Adrenal gland (tissue), 12 donors: ENCODE measurements around the gene POLR3E. TPM values are rescaled to one million over a fixed set of nuclear protein-coding genes. Genes with fewer than 3 reads are reported as not detected.
A peak's percentile ranks its signal among the peaks of the same experiment; 100 is the strongest.

Experiments used
- DNase-seq, 7 donors: peaks; one replicate each; pipeline ENCODE4 v3.0.0-alpha.2; 2019 to 2020
- H3K27ac ChIP-seq, 5 donors: fragments of 200-600 bp; sonication (generic) in 4 of 5; 1 replicate in 3 of 5; 2 replicates in 2 of 5; pipeline versions ENCODE4 v1.5.1 to v1.8.0; 2016 to 2020; ENCODE audit warnings: mild to moderate bottlenecking in 1 of 5
- H3K27me3 ChIP-seq: fragments of 200-600 bp; 2 replicates; pipeline ENCODE4 v1.8.0; 2021
- H3K36me3 ChIP-seq, 2 donors: fragments of 200-600 bp; replicated peaks in 1 of 2; 1 replicate in 1 of 2; 2 replicates in 1 of 2; pipeline versions ENCODE4 v1.5.1 to v1.8.0; 2018 to 2022
- H3K4me1 ChIP-seq, 2 donors: fragments of 200-600 bp; replicated peaks in 1 of 2; 1 replicate in 1 of 2; 2 replicates in 1 of 2; pipeline versions ENCODE4 v1.5.1 to v1.8.0; 2018 to 2021
- H3K4me3 ChIP-seq, 4 donors: fragments of 200-600 bp; sonication (generic) in 3 of 4; one replicate each; pipeline ENCODE4 v1.5.1; 2016 to 2018
- H3K9me3 ChIP-seq, 3 donors: fragments of 200-600 bp; sonication (generic) in 1 of 3; replicated peaks in 1 of 3; 1 replicate in 2 of 3; 2 replicates in 1 of 3; pipeline versions ENCODE4 v1.5.1 to v1.8.0; 2016 to 2021
- CTCF ChIP-seq, 6 experiments: fragments of 450-650 bp in 4 of 6; fragments of 200-600 bp in 2 of 6; sonication (generic) in 1 of 6; IDR thresholded peaks; 1 replicate in 5 of 6; 2 replicates in 1 of 6; pipeline versions ENCODE4 v1.5.1 to v1.8.0; 2016 to 2021; ENCODE audit warnings: antibody characterized with exemption in 6 of 6, mild to moderate bottlenecking in 2 of 6, moderate library complexity in 1 of 6
- POLR2A ChIP-seq, 2 donors: fragments of 450-650 bp; IDR thresholded peaks; one replicate each; pipeline ENCODE4 v1.6.1; 2017; ENCODE audit warnings: antibody characterized with exemption in 2 of 2, mild to moderate bottlenecking in 2 of 2, moderate library complexity in 1 of 2
- WGBS, 4 donors: extraction: QIAGEN DNeasy Blood & Tissue Kit in 2 of 4; methylation state at CpG; one replicate each; pipeline versions ENCODE4 v1.1.5 to v1.1.7; 2013 to 2017; 5-methylcytosine and 5-hydroxymethylcytosine counted together
- intact Hi-C, 2 donors: fragments of 100-400 bp; cut with DNase I; formaldehyde crosslinking; loops; one replicate each; pipeline versions ENCODE4 v1.14.1 to v1.15.0; 2022 to 2023
- polyA plus RNA-seq, 3 donors: library from polyadenylated mRNA; stranded (reverse); fragments of 200-250 nt in 2 of 3; fragments of 350-450 nt in 1 of 3; fragmentation: Illumina TruSeq in 1 of 3; extraction: RNeasy Lipid Tissue Mini Kit (QIAGEN cat#74804) in 1 of 3; gene quantifications; one replicate each; pipeline ENCODE4 v1.2.3, GENCODE V29; 2013 to 2014
- total RNA-seq, 9 donors: library from RNA; depleted of rRNA in 4 of 9; stranded (reverse); fragments of >200 nt in 4 of 9; fragments of 120-200 nt in 1 of 9; fragmentation: NEBNext Ultra II Directional in 1 of 9; extraction: Animal tissue kit (Norgen Biotek cat#: 25700) in 1 of 9; gene quantifications; one replicate each; pipeline versions ENCODE4 v1.1.0 to v1.2.4, GENCODE V29; 2013 to 2023
- donor health status: healthy with polysubstance abuse.
- donor health status: Bipolar disorder and iron deficiency.
- donor health status: DM: yes; HTN: yes; CAD: no.
- donor health status: DM: no; HTN: no; CAD: no.
- donor health status: DM: no; HTN: no; CAD: no.
- donor health status: DM: yes; HTN: yes; CAD: no.

The POLR3E gene
- total and polyA plus RNA-seq, 12 donors, result 43.8 to 99.4 (median 51.5) TPM

GRCh38 chr16:22322021-22322471 is 24.8 kb downstream of the POLR3E start:
- peaks cover 0 to 67% of the 10 kb centered on the region in 2 donors for H3K36me3 ChIP-seq
- peak in 3 of 7 donors; percentile 38 to 59 (median 51) for DNase-seq
- intact Hi-C loops, result loop anchor here in 1 of 2 donors (10.0 kb wide), 1 partner anchor 1167 kb away; the partner anchor contains the start of genes DNAH3 and LDAF1
- no peak overlapping the region for H3K27ac ChIP-seq
- TF ChIP-seq POLR2A (IDR thresholded peaks at IDR 0.05) (no peak), CTCF (IDR thresholded peaks at IDR 0.05) (no peak)
- no peak overlapping the region for H3K4me3 ChIP-seq
- WGBS, 4 donors, result 50 to 57% (median 53%) methylated on average over 6 to 11 of the region's 11 CpGs; no CpG with 5 or more reads in 1 of the 4 donors
- H3K9me3 ChIP-seq, result no peaks in the 10 kb centered on the region
- no peaks in the 10 kb centered on the region for H3K27me3 ChIP-seq
- peaks cover 9 to 17% of the 10 kb centered on the region in 2 donors for H3K4me1 ChIP-seq

- TF ChIP-seq CTCF (IDR thresholded peaks at IDR 0.05) (no peak), POLR2A (IDR thresholded peaks at IDR 0.05) (no peak)
- Histone ChIP-seq H3K27me3 (no peaks in the 10 kb centered on the region), H3K4me3 (no peak overlapping the region), H3K36me3 (peaks cover 0 to 67% of the 10 kb centered on the region in 2 donors), H3K27ac (no peak overlapping the region), H3K4me1 (peaks cover 9 to 17% of the 10 kb centered on the region in 2 donors), H3K9me3 (no peaks in the 10 kb centered on the region)
- DNase-seq, result no peak
- intact Hi-C loops, result loop anchor here in 1 of 2 donors (10.0 kb wide), 1 partner anchor 1168 kb away; the partner anchor contains the start of genes DNAH3 and LDAF1
- 87 to 95% (median 89%) methylated on average over 13 to 17 of the region's 17 CpGs for WGBS, 4 donors
Measured at GRCh38 chr16:22322741-22323140, 25.5 kb downstream of the POLR3E start.

DNA sequence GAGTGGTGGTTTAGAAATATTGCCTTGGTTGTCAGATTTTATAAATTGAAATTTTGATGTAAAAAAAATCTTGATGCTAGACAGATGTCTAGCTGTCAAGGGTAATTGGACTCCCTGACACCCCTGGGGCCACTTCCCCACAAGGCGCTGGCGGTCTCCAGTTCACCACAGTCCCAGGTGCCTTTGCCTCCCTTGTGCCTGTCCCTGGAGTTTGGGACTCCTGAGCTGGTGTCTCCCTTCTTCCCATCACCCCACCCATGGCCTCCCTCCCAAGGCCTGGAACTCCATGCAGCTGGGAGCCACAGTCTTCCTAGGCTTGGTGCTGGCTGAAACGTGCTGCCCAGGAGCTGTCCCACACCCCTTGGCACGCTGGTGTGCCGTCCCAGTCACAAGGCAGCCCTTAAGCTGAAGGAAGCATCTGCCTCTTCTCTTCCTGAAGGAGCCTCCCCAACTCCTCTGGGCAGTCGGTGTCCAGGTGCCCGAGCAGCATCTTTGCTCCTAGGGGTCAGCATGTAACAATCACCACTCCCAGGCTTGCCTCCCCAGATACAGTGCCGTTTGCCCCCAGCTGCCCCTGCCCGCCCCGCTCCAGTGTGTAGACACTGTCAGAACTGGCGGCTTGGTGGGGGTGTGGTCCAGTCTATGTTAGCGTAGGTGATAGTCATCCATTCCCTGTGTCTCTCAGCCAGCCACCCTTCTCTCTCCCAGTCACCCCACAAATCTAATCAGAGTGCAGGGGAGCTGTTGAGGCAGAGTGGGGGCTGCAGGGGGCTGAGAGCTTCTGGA is 26.2 kb downstream of the POLR3E start:
- no peak overlapping the region for H3K27ac ChIP-seq
- no peak for TF ChIP-seq CTCF (IDR thresholded peaks at IDR 0.05)
- no peak for TF ChIP-seq POLR2A (IDR thresholded peaks at IDR 0.05)
- no peaks in the 10 kb centered on the region for H3K27me3 ChIP-seq
- H3K9me3 ChIP-seq, result no peaks in the 10 kb centered on the region
- 90 to 93% (median 91%) methylated on average over 5 to 12 of the region's 12 CpGs for WGBS, 4 donors
- peak in 1 of 7 donors; percentile 50 for DNase-seq
- intact Hi-C loops, result loop anchor here in 1 of 2 donors (10.0 kb wide), 1 partner anchor 1169 kb away; the partner anchor contains the start of genes DNAH3 and LDAF1
- peaks cover 0 to 69% of the 10 kb centered on the region in 2 donors for H3K36me3 ChIP-seq
- H3K4me1 ChIP-seq, result peaks cover 9 to 17% of the 10 kb centered on the region in 2 donors
- H3K4me3 ChIP-seq, result no peak overlapping the region

DNA sequence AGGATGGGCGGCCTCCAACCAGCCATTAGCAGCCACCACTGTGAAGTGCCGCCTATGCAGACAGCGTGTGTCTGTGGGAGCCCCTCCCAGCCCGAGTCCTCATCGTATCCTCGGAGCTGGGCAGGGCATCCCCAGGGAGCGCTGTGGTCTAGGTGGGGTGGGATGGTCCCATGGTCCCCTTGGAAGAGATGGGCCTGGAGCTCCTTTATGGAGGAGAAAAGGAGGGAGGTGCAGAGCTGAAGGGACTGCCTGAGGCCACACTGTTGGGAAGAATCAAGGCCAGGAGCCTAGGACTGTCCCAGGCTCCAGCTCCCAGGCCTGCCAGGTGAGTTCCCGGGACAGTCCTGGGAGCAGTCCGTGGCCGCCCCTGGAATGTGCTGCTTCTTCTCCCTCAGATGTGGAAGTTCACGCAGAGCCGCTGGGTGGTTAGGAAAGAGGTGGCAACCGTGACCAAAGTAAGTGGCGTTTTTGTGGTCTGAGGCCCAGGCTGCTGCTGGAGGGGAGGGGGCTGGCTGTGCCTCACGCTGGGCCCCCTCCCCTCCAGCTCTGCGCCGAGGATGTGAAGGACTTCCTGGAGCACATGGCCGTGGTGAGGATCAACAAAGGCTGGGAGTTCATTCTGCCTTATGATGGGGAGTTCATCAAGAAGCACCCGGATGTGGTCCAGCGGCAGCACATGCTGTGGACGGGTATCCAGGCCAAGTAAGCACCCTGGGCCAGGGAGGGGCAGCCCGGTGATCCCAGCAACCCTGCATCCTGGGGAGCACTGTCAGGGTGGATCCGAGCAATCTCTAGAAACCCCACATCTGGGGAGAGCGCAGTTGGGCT is 27.0 kb downstream of the POLR3E start:
- Histone ChIP-seq H3K4me3 (no peak overlapping the region), H3K27ac (no peak overlapping the region), H3K4me1 (peaks cover 9 to 17% of the 10 kb centered on the region in 2 donors), H3K27me3 (no peaks in the 10 kb centered on the region), H3K9me3 (no peaks in the 10 kb centered on the region), H3K36me3 (peaks cover 0 to 70% of the 10 kb centered on the region in 2 donors)
- TF ChIP-seq CTCF (IDR thresholded peaks at IDR 0.05) (no peak), POLR2A (IDR thresholded peaks at IDR 0.05) (no peak)
- DNase-seq, result peak in 1 of 7 donors; percentile 48
- intact Hi-C loops, result loop anchor here in 1 of 2 donors (10.0 kb wide), 1 partner anchor 1169 kb away; the partner anchor contains the start of genes DNAH3 and LDAF1
- WGBS, 4 donors, result 89 to 94% (median 92%) methylated on average over 14 to 24 of the region's 24 CpGs
